Effector memory CD4-positive, alpha-beta T cell (primary cell): ENCODE results near the gene ARHGEF17.

ENCODE experiments used
- DNase-seq, 3 donors: peaks; one replicate each; pipeline ENCODE4 v3.0.0-alpha.2; 2020
- H3K27ac ChIP-seq: 2 replicates; pipeline ENCODE4 v1.7.0; 2013; ENCODE audit warnings: mild to moderate bottlenecking, low read length, moderate library complexity; ENCODE audit not compliant: insufficient read depth, poor library complexity, severe bottlenecking
- H3K27me3 ChIP-seq: replicated peaks from 2 replicates; pipeline ENCODE4 v1.7.0; 2013; ENCODE audit warnings: mild to moderate bottlenecking, low read length; ENCODE audit not compliant: insufficient read depth, control insufficient read depth, poor library complexity, severe bottlenecking
- H3K36me3 ChIP-seq: 2 replicates; pipeline ENCODE4 v1.7.0; 2013; ENCODE audit warnings: mild to moderate bottlenecking, low read length, moderate library complexity; ENCODE audit not compliant: control insufficient read depth, insufficient read depth
- H3K4me1 ChIP-seq: 2 replicates; pipeline ENCODE4 v1.7.0; 2013; ENCODE audit warnings: low read length, mild to moderate bottlenecking; ENCODE audit not compliant: control insufficient read depth, insufficient read depth, poor library complexity, severe bottlenecking
- H3K4me3 ChIP-seq: 2 replicates; pipeline ENCODE4 v1.7.0; 2013; ENCODE audit warnings: low read length, low read depth, mild to moderate bottlenecking; ENCODE audit not compliant: insufficient read depth, poor library complexity, severe bottlenecking
- H3K9me3 ChIP-seq: 2 replicates; pipeline ENCODE4 v1.7.0; 2013; ENCODE audit warnings: mild to moderate bottlenecking, low read length, moderate library complexity; ENCODE audit not compliant: control insufficient read depth

ARHGEF17 gene

DNA sequence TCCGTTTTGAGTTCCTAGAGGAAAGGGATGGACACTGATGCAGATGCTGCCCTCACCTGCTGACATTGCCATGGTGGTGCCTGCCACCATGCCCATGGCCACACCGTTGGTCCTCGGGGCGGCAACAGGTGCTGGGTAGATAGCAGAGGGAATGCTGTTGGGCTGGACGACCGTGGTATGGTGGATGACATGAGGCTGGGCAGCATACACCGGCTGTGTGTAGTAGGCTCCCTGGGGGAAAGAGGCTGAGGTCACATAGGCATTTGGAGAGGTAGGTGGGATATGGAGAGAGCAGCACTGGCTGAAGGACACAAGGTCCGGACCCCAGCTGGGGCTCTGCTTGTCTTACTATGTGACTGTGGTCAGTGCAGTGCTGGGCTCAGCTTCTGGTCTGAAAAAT lies 101.4 kb downstream of the ARHGEF17 start:
- H3K27ac ChIP-seq, result no peak overlapping the region
- DNase-seq, result no peak
- no peaks in the 10 kb centered on the region for H3K4me1 ChIP-seq
- H3K27me3 ChIP-seq, result no peaks in the 10 kb centered on the region
- H3K4me3 ChIP-seq, result no peak overlapping the region
- H3K36me3 ChIP-seq, result peaks cover 15% of the 10 kb centered on the region
- no peaks in the 10 kb centered on the region for H3K9me3 ChIP-seq

DNA sequence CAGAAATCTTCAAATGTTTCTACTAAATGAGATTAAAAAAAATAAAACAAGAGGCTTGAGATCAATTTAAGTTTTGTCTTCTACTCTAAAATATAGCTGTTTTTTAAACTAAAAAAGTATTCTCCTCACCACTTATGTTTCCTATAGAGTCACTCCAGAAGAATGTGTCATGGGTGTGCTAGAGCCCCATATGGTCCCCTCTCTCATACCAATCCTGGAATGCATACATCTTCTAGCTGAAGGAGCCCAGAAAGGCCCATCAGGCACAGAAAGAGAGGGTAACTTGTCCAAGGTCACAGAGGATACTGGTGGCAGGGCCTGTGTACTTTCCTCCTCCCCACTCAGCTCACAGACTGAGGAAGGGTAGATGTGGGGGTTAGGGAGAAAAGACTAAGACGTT lies 102.6 kb downstream of the ARHGEF17 start:
- Histone ChIP-seq H3K27ac (no peak overlapping the region), H3K36me3 (peaks cover 15% of the 10 kb centered on the region), H3K9me3 (no peaks in the 10 kb centered on the region), H3K4me3 (no peak overlapping the region), H3K27me3 (no peaks in the 10 kb centered on the region), H3K4me1 (no peaks in the 10 kb centered on the region)
- no peak for DNase-seq

DNA sequence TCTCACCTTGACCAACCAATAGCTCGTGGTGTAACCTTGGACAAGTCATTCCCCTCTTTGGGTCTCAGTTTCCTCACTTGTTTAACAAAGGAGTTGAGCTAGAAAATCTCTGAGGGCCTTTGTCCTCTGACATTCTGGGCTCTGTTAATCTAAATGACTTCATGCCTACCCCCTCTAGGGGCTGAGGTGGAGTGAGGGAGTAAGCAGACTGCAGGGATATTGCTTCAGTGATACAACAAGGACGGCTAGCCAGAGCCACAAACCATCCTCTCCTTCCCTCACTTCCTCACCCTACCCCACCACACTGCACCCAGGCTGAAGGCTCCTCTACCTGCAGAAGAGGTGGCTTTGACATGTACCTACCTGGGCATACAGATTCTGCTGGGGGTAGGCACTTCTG lies 103.0 kb downstream of the ARHGEF17 start:
- Histone ChIP-seq H3K36me3 (peaks cover 15% of the 10 kb centered on the region), H3K4me3 (no peak overlapping the region), H3K9me3 (no peaks in the 10 kb centered on the region), H3K4me1 (no peaks in the 10 kb centered on the region), H3K27ac (no peak overlapping the region), H3K27me3 (no peaks in the 10 kb centered on the region)
- DNase-seq, result no peak

- Histone ChIP-seq H3K4me1 (no peaks in the 10 kb centered on the region), H3K36me3 (peaks cover 15% of the 10 kb centered on the region), H3K4me3 (no peak overlapping the region), H3K27me3 (no peaks in the 10 kb centered on the region), H3K27ac (no peak overlapping the region), H3K9me3 (no peaks in the 10 kb centered on the region)
- no peak for DNase-seq
Observed at GRCh38 chr11:73412308-73412707, 104.2 kb downstream of the ARHGEF17 start.

GRCh38 chr11:73413256-73413655 lies 105.2 kb downstream of the ARHGEF17 start:
- H3K36me3 ChIP-seq, result peaks cover 15% of the 10 kb centered on the region
- no peak overlapping the region for H3K27ac ChIP-seq
- no peak for DNase-seq
- no peaks in the 10 kb centered on the region for H3K9me3 ChIP-seq
- H3K4me1 ChIP-seq, result no peaks in the 10 kb centered on the region
- H3K27me3 ChIP-seq, result no peaks in the 10 kb centered on the region
- no peak overlapping the region for H3K4me3 ChIP-seq

GRCh38 chr11:73414977-73415651 lies 107.0 kb downstream of the ARHGEF17 start:
- Histone ChIP-seq H3K27me3 (no peaks in the 10 kb centered on the region), H3K4me1 (no peaks in the 10 kb centered on the region), H3K9me3 (no peaks in the 10 kb centered on the region), H3K4me3 (no peak overlapping the region), H3K36me3 (peaks cover 9% of the 10 kb centered on the region), H3K27ac (no peak overlapping the region)
- no peak for DNase-seq

- H3K27ac ChIP-seq, result no peak overlapping the region
- no peaks in the 10 kb centered on the region for H3K9me3 ChIP-seq
- H3K4me1 ChIP-seq, result no peaks in the 10 kb centered on the region
- peaks cover 7% of the 10 kb centered on the region for H3K36me3 ChIP-seq
- no peaks in the 10 kb centered on the region for H3K27me3 ChIP-seq
- no peak for DNase-seq
- no peak overlapping the region for H3K4me3 ChIP-seq
Observed at GRCh38 chr11:73415854-73416615, 108.0 kb downstream of the ARHGEF17 start.

- H3K4me1 ChIP-seq, result no peaks in the 10 kb centered on the region
- no peak overlapping the region for H3K4me3 ChIP-seq
- H3K27ac ChIP-seq, result no peak overlapping the region
- peaks cover 3% of the 10 kb centered on the region for H3K36me3 ChIP-seq
- no peaks in the 10 kb centered on the region for H3K27me3 ChIP-seq
- H3K9me3 ChIP-seq, result no peaks in the 10 kb centered on the region
- DNase-seq, result no peak
Observed at GRCh38 chr11:73416786-73417185, 108.7 kb downstream of the ARHGEF17 start.
